ENCODE measurements around the gene WNT16.
"Not testable (repeated sequence)": the region's sequence is repeated elsewhere in the genome, so short reads cannot be mapped to it uniquely, and the experiment has no call there.

The WNT16 gene

DNA sequence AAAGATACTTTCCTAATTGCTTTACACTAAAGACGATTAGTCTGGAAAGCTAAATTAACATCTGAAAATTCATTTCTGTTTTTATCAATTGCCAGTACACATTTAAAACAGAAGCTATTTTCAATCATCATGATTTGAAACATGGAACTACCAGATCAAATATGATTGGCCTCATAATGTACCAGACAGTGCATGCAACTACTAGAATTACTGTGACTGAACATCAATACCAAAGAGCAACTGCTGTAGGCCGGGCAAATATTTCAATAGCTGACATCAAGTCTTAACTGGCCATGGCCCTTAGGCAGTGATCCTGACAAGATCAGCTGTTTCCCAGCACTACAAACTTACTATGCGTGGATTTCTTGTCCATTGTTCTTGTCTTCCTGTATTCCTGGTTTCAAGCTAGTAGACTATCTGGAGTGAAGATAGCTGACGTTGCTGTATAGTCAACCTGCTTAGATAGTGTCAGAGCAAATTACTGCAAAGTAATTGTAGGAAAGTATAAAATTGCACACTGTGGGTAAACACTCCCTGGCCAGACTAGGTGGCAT is 21.7 kb upstream of the WNT16 start:
- no peak for DNase-seq

DNA sequence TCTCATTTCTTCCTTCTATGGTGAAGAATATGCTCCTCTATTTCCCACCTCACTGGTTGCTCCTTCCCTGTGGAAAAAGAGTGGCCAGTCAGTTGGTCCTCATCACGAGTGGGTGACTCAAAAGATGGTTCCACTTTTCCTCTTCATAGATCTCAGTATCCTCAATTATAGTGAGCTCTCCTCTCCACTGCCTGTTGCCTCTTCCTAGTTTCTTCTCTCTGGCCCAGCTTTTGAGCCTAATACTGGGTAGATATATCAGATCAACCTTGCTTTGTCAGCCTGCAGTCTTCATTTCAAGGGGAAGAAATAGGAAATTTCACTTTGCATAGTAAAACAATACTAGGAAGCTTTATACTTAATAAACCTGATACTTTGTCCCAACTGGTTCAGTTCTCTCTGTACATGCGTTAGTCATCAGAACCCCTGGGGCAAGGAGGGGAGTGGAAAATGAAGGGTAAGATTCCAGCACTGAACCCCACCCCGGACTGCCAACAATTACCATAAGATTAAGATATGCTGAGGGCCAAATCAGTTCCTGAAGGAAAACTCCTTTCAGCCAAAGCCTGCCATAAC is 15.5 kb upstream of the WNT16 start:
- DNase-seq: no peak

DNA sequence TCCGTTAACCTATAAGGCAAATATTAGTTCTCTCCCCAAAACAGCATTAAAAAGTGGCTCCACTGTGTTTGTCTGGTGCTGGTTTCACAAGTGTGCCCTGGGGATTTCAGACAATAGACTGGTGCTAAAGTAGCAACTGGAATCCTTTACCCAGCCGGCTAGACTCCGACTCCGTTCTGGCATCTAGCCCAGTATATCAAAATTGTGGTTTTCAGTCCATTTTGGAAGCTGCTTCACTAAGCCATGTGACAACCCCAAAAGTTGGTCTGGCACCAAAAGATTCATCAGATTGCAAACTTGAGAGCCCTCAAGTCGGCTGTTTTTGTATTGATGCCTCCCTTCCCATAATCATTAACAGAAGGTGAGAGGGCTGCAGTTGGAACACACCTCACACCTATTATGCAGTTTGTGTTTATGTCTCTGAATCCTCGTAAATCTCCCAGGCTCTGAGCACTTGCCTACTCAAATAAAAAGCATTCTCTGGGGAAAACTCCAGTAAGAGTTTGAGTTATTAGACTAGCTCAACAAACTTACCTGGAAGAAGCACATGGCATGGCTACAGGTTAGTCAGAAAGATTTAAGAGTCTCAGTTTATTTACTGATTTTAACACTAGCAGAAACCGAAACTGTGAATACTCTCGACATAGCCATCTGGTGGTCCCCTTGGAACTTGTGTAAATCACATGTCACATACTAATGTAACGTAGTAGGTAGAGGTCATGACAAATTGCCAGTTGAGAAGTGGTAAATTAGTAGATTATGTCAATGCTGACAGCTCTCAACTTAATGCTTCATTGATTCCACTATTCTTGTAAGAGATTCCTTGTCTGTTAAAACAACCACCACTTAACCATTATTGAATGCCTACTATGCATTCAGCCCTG is 14.8 kb upstream of the WNT16 start:
- DNase-seq: no peak

DNA sequence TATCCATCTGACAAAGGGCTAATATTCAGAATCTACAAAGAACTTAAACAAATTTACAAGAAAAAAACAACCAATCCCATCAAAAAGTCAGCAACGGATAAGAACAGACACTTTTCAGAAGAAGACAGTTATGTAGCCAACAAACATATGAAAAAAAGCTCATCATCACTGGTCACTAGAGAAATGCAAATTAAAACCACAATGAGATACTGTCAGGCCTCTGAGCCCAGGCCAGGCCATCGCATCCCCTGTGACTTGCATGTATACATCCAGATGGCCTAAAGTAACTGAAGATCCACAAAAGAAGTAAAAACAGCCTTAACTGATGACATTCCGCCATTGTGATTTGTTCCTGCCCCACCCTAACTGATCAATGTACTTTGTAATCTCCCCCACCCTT is 13.6 kb upstream of the WNT16 start:
- not testable (repeated sequence) for DNase-seq

DNA sequence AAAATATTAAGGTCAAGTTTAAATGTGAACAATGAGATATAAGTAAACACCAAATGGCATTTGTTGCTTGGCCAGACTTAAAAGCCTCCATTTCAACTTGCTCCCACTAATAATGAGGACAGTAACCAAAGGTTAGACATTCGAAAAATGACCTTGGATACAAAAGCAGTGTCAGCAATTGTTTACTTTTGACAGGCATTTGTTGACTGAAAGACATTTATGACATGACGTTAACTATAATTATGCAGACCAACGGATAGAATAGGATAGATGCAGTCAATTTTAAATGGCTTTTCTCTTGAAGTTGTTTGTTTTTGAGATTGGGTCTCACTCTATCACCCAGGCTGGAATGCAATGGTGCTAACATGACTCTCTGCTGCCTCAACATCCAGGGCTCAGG is 6.3 kb upstream of the WNT16 start:
- no peak for DNase-seq

DNA sequence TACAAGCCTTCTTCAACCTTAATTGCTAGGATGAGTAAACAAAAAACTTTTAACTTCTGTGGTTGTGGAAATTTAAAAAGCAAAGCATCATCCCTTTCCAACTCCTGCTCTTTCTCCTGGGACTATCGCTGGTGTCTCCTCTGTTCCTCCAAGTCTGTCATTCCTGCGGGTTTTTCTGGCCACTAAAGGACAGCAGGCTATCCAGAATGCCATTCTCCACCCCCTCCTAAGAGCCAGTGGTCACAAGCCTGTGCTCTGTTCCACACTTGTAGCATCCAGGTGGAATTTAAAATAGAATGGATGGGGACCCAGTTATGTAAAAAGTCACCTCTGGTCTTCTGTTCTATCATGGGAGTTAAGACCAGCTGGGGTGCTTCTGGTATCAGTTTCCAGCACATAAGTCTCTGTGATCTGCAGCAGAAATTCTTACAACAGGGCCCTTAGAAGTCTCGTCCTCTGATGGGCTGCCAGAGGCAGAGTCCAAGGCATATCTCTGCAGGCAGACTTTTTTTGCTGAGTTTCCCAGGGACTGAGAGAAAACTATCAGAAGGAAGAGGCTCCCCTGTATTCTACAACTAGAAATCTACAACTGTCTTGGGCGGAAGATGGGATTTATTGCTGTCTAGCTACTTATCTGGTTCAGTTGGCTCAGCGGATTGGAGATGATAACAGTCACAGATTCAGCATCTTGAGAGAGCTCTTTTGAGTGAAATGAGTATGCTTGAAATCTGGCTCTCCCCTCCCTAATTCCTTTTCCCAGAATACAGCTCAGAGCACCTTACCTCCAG is 5.1 kb upstream of the WNT16 start:
- no peak for DNase-seq

DNA sequence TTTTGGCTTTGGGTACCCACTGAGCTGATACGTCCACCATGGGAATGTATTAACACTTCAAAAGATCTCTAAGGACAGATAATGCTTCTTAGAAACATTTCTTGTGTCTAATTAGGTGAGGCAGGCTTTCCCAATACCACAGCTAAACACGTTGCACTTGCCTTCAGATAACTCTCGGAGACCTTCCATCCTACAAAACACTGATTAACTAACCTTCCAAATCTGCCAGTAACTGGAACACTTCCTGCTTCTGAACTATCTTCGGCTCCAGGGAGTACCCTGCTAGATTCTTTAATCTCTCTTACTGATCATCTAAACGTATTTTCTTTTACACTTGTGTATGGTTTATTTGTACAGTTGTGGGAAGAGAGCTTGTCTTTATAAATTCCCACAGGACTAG is 1.1 kb upstream of the WNT16 start:
- DNase-seq: no peak

DNA sequence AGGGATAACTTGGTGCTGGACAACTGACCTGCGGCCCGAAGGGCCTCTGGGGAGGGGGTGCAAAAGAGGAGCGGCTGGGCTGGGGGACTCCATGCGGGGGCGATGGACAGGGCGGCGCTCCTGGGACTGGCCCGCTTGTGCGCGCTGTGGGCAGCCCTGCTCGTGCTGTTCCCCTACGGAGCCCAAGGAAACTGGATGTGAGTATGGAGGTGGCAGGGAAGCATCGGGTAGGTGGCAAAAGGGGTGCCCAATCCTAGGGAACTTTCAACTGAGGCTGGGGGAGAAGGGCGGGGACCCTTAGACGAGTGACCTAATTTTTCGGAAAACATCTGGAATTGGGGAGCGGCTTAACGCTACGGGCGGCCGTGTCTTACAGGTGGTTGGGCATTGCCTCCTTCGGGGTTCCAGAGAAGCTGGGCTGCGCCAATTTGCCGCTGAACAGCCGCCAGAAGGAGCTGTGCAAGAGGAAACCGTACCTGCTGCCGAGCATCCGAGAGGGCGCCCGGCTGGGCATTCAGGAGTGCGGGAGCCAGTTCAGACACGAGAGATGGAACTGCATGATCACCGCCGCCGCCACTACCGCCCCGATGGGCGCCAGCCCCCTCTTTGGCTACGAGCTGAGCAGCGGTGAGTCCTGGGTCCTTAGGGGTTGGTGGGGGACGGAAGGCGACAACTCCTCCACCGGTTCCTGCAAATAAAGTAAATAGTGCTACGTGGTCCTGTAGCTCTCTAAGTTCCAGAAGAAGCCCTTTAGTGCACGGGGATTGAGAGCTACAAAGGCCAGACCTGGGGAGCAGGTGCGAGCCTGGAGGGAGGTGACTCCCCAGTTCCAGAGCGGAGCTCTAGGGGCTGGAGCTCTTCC is 622 bp downstream of the WNT16 start:
- DNase-seq: no peak

DNA sequence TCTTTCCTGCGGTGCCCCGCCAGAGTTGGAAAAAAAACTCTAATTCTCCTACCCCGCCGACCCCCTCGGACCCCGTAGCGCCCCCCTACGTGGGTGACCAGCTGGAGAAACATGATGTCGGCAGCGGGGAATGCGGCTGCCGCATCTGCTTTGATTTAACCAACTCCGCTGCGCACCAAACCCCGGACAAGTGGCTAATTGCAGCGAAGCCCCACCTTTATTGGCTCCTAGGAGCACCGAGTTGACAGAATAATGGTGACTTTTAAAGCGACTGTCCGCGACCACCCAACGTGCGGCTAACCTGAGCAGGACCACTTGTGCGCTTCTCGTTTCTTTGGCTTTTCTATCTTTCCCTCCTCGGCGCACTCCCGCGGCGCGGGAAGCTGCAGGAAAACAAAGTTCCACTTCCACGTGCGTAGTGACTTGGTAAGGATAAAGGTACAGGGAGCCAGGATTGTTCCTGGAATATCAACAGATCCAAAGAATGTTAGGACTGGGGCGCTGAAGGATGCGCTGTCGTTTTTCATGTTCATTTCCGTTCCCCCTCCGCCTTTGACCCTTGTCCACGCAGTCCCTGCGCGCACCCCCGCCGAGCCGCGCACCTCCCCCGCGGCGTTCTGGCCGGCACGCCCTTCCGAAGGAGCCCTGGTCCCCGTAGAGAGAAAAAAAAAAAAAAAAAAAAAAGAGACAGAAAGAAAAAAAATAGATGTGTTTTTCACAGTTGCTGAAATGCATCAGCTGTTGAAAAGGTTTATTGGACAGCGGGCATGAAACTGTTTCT is 1.4 kb downstream of the WNT16 start:
- DNase-seq: no peak

DNA sequence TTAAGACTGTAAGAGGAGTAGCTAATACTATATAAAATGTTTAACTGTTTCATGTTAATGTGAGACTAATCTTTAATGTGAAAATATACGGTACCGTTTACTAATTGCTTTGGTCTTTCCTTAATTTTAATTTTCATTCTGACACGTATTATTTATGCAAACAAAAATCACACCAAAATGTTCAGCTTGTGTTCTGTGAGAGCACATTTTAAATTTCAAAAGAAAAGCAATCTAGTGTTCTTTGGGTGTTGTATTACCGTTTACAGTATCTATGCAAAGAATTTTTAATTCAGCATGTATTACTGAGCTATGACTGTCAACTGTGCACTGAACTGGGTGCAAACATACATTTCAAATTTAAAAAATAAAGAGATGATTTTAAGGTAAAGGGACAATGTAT is 2.2 kb downstream of the WNT16 start:
- no peak for DNase-seq

DNA sequence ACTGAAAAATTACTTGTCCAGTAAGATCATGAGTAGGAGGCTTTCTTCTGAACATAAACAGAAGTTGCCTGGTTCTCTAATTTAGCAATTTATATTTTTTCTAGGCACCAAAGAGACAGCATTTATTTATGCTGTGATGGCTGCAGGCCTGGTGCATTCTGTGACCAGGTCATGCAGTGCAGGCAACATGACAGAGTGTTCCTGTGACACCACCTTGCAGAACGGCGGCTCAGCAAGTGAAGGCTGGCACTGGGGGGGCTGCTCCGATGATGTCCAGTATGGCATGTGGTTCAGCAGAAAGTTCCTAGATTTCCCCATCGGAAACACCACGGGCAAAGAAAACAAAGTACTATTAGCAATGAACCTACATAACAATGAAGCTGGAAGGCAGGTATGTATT is 2.8 kb downstream of the WNT16 start:
- DNase-seq: no peak

DNA sequence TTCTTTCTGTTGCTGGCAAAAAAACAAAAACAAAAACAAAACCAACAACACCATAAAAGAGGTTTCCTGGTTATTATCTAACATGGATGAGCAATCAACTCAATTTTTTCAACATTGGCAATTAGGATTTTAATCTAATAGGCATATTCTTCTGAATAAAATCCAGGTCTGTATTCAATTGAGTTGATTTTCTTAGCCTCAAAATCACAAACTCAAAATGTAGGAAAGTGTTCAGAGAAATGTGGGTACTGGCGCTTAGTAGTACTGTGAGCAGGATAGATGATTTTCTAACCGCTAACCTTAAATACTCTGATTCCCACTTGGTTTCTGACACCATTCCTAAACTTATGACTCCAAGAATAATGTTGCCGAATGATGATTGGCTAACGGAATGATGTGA is 5.6 kb downstream of the WNT16 start:
- no peak for DNase-seq

DNA sequence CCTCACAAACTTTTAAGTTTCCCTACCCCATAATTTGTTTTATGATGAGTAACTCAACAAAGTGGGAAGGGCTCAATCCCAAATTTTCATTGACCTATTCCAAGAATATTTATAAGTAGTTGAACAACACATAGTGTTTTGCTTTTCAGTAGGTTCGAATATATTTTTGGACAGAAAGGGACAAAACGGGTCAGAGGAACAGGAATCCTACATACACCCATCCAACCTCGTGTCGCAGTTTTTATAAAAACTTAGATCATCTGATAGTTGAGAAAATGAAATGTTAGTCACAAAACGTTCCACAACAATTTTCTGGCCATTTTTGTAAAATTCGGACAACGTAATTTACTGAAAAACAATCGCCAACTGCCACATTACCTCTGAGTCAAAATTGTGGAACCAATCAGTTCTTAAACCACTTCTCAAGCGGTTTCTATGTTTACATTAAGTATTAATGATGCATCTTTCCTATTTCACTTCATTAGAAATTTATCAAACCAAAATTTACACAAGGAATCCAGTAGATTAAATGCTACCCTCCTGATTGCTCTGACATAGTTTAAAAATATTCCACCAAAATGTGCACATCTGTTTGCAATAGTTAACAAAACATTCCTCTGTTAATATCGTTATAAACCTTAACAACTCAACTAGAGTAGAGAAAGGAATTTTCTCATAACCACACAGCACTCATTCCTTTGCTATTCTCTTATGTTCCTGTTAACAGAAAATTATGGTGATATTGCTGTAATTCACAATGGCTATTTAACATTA is 6.3 kb downstream of the WNT16 start:
- no peak for DNase-seq

DNA sequence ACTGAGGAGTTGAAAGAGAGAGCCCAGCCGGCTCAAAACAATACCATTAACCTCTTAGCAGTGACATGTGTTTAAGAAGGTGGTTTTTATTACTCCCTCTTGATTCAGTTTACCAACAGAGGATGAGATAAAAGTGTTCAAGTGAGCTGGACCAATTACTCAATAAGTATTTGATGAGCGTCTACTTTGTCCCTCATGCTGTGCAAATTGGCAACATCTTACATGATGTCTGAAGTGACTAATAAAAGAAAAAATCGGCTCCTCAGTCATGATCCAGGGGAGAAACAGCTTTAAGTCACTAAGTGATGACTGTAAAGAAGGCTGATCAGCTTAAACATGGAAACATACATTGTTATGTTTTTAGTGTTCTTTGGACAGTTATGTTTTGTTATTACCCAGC is 7.8 kb downstream of the WNT16 start:
- DNase-seq: no peak

DNA sequence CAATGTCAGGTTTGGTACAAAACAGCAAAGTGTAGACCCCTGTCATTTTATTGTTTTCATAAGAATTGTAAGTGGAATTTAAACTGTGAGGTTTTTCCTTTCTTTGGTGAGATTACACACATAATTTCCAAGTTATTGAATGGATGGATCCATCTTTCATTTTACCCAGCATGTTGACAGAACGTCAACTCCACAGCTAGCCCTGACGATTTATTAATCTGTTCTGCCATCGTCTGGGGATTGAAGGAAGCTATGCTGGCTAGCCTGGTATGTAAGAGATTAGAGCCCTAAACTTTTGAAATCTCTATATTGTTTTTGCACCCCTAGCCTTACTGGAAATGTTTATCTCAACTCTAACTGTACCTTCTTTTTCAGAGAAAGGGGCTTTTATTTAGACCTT is 8.6 kb downstream of the WNT16 start:
- no peak for DNase-seq

DNA sequence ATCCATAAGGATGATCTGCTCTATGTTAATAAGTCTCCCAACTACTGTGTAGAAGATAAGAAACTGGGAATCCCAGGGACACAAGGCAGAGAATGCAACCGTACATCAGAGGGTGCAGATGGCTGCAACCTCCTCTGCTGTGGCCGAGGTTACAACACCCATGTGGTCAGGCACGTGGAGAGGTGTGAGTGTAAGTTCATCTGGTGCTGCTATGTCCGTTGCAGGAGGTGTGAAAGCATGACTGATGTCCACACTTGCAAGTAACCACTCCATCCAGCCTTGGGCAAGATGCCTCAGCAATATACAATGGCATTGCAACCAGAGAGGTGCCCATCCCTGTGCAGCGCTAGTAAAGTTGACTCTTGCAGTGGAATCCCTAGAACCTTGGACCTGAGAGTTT is 10.3 kb downstream of the WNT16 start:
- DNase-seq: no peak

DNA sequence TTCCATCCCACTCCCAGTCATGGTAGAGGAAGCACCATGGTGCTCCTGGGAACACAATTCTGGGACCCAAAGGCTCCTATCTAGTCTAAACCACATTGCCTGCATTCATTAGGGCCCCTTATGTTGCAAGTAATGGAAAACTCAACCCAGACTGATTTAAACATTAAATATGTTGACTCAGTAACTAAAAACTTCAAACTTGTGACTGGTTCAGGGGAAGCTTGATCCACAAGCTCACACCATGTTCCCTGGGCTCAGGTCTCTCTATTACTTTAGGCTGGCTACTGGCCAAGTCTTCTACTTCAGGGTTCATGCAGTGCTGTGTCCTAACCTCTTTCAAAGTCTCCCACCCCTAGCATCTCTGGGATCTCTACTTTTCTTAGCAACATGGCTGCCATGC is 13.1 kb downstream of the WNT16 start:
- no peak for DNase-seq

DNA sequence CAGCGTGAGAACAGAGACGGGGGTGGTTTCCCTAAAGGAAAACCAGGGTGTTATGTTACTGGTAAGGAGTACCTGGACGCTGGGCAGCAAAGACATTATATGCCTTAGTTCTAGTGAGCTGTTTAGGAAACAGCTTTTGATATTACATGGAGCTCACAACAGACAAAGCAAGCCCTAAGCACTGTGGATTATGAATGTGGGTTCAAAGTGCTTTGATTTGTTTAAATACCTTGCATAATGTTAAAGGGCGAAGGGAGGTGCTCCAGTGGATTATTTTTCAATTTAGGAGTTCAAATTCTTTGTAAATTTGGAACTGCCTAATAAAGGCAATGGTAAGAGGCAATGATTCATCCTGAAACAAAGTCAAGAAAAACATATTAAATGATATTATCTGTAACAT is 13.8 kb downstream of the WNT16 start:
- DNase-seq: no peak

DNA sequence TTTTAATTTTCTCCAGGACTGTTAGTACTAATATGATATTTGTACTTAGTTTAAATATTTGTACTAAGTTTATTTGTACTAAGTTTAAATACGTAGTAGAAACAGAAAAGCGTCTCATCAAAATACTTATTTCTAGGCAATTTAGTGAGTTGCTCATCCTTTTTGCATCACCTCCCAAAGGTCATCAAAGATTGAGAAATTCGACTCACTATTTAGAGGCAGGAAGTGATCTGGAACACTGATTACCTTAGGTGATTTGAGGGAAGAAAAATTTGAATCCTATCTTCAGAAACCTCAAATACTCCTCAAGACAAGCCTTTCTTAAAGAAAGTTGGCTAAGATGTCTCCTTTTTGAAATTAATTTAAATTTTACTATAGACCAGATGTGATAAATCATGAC is 14.5 kb downstream of the WNT16 start:
- DNase-seq: no peak

DNA sequence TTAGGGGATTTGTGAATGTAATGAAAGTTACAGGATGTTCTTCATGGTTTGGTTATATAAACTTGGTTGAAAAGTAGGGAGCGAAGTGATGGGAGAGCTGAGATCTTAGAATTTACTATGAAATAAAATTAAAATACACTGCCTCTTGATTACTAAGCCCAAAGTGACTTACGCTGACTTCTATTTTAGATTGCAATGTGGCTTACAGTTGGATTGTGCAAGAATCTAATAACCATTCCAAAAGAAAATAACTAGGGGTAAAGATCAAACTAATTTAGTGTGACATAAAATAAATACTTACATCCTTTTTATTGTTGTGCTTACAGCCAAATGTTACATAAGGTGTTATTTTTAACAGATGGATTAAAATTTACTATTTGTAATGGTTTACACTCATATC is 15.3 kb downstream of the WNT16 start:
- DNase-seq: no peak

DNA sequence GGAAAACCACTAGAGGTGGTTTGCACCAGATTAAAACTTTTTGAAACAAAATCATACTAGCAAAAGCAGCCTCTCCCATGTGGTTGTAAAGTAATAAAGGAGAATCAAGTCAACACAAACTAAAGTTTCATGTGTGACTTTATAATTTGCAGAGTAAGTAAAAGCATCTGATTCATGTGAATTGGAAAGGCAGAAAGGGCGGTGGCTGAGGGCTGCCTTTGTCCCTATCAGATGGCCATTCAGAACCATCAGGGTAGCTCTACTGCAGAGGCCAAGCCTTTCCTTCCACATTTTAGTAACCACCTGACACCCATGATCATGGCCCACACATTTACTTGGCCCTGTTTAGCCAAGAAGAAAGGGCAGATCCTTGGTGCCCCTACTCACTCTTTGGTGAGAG is 15.7 kb downstream of the WNT16 start:
- DNase-seq: no peak
